GM10266 (cell line): ENCODE results near the gene S1PR3.

Experiments
- DNase-seq: peaks from one replicate; pipeline ENCODE4 v3.0.0; 2012; ENCODE audit errors: extremely low spot score
- CTCF ChIP-seq: IDR thresholded peaks from 2 replicates; pipeline ENCODE4 v1.5.1; 2012; ENCODE audit warnings: mild to moderate bottlenecking, low read depth; ENCODE audit not compliant: control insufficient read depth, insufficient read depth; ENCODE audit errors: missing control alignments

Gene S1PR3

GRCh38 chr9:88998503-88998902, 7.2 kb downstream of the S1PR3 start:
- no peak for TF ChIP-seq CTCF
- DNase-seq = no peak

- DNase-seq = no peak
- TF ChIP-seq CTCF = no peak
Observed at GRCh38 chr9:88998911-88999310, 7.6 kb downstream of the S1PR3 start.

- no peak for DNase-seq
- TF ChIP-seq CTCF = no peak
Observed at GRCh38 chr9:89000371-89000781, 9.1 kb downstream of the S1PR3 start.

- TF ChIP-seq CTCF = peak; percentile 70
- peak; percentile 72 for DNase-seq
Observed at GRCh38 chr9:89000973-89001916, 10.0 kb downstream of the S1PR3 start.

GRCh38 chr9:89001917-89002540, 10.8 kb downstream of the S1PR3 start:
- no peak for TF ChIP-seq CTCF
- DNase-seq = no peak

- no peak for DNase-seq
- no peak for TF ChIP-seq CTCF
Observed at GRCh38 chr9:89002987-89003386, 11.7 kb downstream of the S1PR3 start.

- no peak for DNase-seq
- no peak for TF ChIP-seq CTCF
Observed at GRCh38 chr9:89005323-89005722, 14.1 kb downstream of the S1PR3 start.
